Measurements from ENCODE around the gene LRFN3. TPM values are rescaled to one million over a fixed set of nuclear protein-coding genes. Genes with fewer than 3 reads are reported as not detected.

The LRFN3 gene
- total and polyA plus RNA-seq, 2 of the 4 experiments (the other 2 are of a cell fraction): 0.36 to 4.8 TPM

GRCh38 chr19:35940078-35940775 is 4.1 kb downstream of the LRFN3 start:
- no peak overlapping the region for H3K27ac ChIP-seq (ENCODE audit: insufficient read depth, low read length)
- no TSS peak for BruUV-seq (replicated peaks)
- POLR2A ChIA-PET (ENCODE audit: unreplicated experiment): no interaction called here
- H2BK120ac ChIP-seq (ENCODE audit: low read depth, low read length): no peak overlapping the region
- H3K4me3 ChIP-seq (ENCODE audit: insufficient read depth, low read depth, low read length): no peak overlapping the region
- peaks cover 17% of the 10 kb centered on the region; the same call in 1 of the 2 replicates for H4K20me1 ChIP-seq (ENCODE audit: insufficient read depth, low read length)
- no peaks in the 10 kb centered on the region for H3K27me3 ChIP-seq (ENCODE audit: control insufficient read depth, insufficient read depth, low read length)
- no peak overlapping the region for H2BK20ac ChIP-seq (ENCODE audit: low read depth, low read length)
- H2BK15ac ChIP-seq (ENCODE audit: low read depth, low read length): no peak overlapping the region
- H2BK5ac ChIP-seq (ENCODE audit: low read depth, low read length, poor library complexity, severe bottlenecking): no peak overlapping the region
- H3K23ac ChIP-seq (ENCODE audit: low read depth, low read length): no peak overlapping the region
- ATAC-seq (ENCODE audit: low read depth) (no peak), DNase-seq (no peak)
- H3K4me2 ChIP-seq (ENCODE audit: low read depth, low read length): no peak overlapping the region
- intact Hi-C loops (cut with micrococcal nuclease): no loop called here
- H4K8ac ChIP-seq (ENCODE audit: low read depth in 2 of 2, low read length in 2 of 2): no peak overlapping the region
- no peak overlapping the region for H4K5ac ChIP-seq (ENCODE audit: low read depth, low read length)
- H3K9me1 ChIP-seq (ENCODE audit: insufficient read depth, low read length): peaks cover 9% of the 10 kb centered on the region
- H2AK9ac ChIP-seq (replicated peaks; ENCODE audit: low read depth, low read length, poor library complexity): no peak overlapping the region
- H3K14ac ChIP-seq (replicated peaks; ENCODE audit: low read depth, low read length): no peak overlapping the region
- peaks cover 15 to 31% of the 10 kb centered on the region in 2 experiments for H3K79me1 ChIP-seq (ENCODE audit: low read depth in 1 of 2, low read length in 2 of 2)
- in situ Hi-C loops (cut with MboI; ENCODE audit: low sequenced_read_pairs): no loop called here
- H3K56ac ChIP-seq (ENCODE audit: extremely low read depth, insufficient read depth, low read length): no peak overlapping the region
- CTCF ChIA-PET: no interaction called here
- dilution Hi-C loops (cut with HindIII; ENCODE audit: low sequenced_read_pairs, unreplicated experiment): no loop called here
- H2AFZ ChIP-seq (replicated peaks; ENCODE audit: low read length, poor library complexity): no peak overlapping the region
- H3K36me3 ChIP-seq (ENCODE audit: control insufficient read depth, insufficient read depth, low read length): peaks cover 10% of the 10 kb centered on the region; the same call in 1 of the 2 replicates
- H2AK5ac ChIP-seq (ENCODE audit: low read depth, low read length): no peak overlapping the region
- H3K18ac ChIP-seq (ENCODE audit: low read depth, low read length): no peak overlapping the region
- H3K4ac ChIP-seq (ENCODE audit: low read depth, low read length): no peak overlapping the region
- 95% methylated on average over 23 of the region's 51 CpGs; no CpG with 5 or more reads in 1 of the 2 experiments for WGBS, 2 experiments (ENCODE audit: extremely low coverage in 2 of 2, insufficient read length in 1 of 2)
- H3K4me1 ChIP-seq (ENCODE audit: control insufficient read depth, insufficient read depth, low read length): peaks cover 8% of the 10 kb centered on the region
- no peaks in the 10 kb centered on the region for H3K9me3 ChIP-seq (ENCODE audit: control insufficient read depth, insufficient read depth, low read length)
- H3K9ac ChIP-seq (ENCODE audit: low read depth, low read length): no peak overlapping the region
- H4K91ac ChIP-seq (ENCODE audit: insufficient read depth, low read depth, low read length): no peak overlapping the region
- TF ChIP-seq FOS (IDR thresholded peaks at IDR 0.05; ENCODE audit: low read depth, low read length) (no peak), POLR2A (IDR thresholded peaks at IDR 0.05; ENCODE audit: low read depth, low read length) (no peak), MAFK (IDR thresholded peaks at IDR 0.05; ENCODE audit: low read depth, low read length) (no peak), MXI1 (IDR thresholded peaks at IDR 0.05; ENCODE audit: borderline replicate concordance, low read depth, low read length) (no peak)
